Measurements from ENCODE around the gene ARL6IP4.

Gene ARL6IP4

DNA sequence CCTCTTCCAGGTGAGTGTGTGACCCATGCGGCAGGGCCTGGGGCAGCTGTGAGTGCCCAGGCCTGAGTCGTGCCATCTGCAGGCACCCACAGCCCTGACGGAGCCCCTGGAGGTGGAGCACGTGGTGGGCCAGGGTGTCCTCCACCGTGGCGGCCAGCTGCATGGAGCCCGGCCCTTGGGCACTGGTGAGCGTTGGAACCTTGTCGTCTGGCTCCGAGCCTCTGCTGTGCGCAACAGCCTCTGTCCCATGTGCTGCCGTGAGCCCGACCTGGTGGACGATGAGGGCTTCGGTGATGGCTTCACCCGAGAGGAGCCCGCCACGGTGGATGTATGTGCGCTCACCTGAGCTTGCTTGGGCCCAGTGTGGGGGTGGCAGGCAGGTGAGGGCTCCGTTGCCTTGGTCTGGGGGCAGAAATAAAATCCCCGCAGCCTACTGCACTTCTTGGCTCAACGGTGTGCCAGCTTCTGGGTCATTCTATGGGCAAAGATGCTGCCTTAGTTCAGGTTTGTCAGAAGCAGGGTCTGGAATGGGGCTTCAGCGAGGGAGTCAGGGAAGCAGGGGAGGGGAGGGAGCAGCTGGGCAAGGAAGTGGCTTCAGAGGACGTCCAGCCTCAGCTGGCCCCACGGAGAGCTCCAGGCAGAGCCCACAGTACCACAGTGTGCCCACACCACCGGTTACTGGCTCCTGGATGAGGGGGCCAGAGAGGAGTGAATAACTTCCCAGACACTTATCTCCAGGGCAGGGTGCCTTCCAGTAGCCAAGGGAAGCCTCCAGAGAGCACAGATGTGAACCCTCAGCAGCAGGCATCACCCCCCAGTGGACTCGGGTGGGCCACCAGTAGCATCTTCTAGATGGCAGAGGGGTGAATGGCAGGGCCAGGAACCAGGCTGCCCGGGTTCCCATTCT is 1.2 kb upstream of the ARL6IP4 start:
- DNase-seq: no peak

DNA sequence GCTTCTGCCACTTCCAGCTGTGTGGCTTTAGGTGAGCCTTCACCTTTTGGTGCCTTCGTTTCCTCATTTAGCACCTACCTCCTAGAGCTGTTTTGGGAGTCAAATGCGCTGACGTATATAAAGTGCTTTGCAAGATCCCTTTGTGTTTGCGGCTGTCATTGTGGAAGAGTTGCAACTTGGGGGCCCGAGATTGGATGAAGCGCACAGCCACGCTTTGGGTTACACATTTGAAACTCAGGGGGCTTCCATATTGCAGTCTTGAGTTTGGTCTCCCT is 636 bp upstream of the ARL6IP4 start:
- no peak for DNase-seq

GRCh38 chr12:122981036-122981471 is 573 bp downstream of the ARL6IP4 start:
- DNase-seq: no peak

DNA sequence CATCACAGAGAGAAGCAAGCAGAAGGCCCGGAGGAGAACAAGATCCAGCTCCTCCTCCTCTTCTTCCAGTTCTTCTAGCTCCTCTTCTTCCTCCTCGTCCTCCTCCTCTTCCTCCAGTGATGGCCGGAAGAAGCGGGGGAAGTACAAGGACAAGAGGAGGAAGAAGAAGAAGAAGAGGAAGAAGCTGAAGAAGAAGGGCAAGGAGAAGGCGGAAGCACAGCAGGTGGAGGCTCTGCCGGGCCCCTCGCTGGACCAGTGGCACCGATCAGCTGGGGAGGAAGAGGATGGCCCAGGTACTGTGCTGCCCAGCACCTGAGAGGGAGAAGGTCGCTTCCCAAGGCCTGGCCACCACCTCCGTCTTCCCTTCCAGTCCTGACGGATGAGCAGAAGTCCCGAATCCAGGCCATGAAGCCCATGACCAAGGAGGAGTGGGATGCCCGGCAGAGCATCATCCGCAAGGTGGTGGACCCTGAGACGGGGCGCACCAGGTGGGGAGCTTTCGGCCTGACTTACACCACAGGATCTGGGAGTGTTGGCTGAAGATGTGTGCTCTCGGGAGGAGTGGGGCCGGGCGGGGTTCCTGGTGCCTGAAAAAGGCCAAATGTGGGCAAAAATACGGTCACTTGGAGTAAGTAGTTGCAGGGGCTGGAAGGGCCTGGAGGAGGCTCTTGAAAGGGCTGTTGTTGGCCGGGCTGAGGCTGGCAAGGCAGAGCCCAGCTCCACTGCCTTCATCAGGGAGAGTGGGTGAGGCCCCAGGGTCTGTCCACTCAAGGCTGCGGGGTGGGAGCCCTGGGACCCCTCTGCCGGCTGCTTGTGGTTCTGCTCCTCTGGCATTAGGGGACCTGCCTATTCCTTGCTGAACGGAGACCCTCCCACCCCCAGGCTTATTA is 1.4 kb downstream of the ARL6IP4 start:
- no peak for DNase-seq

GRCh38 chr12:122982477-122982815 is 2.0 kb downstream of the ARL6IP4 start:
- no peak for DNase-seq

- DNase-seq: no peak
These were observed 2.7 kb downstream of the ARL6IP4 start for GRCh38 chr12:122982963-122983788.

DNA sequence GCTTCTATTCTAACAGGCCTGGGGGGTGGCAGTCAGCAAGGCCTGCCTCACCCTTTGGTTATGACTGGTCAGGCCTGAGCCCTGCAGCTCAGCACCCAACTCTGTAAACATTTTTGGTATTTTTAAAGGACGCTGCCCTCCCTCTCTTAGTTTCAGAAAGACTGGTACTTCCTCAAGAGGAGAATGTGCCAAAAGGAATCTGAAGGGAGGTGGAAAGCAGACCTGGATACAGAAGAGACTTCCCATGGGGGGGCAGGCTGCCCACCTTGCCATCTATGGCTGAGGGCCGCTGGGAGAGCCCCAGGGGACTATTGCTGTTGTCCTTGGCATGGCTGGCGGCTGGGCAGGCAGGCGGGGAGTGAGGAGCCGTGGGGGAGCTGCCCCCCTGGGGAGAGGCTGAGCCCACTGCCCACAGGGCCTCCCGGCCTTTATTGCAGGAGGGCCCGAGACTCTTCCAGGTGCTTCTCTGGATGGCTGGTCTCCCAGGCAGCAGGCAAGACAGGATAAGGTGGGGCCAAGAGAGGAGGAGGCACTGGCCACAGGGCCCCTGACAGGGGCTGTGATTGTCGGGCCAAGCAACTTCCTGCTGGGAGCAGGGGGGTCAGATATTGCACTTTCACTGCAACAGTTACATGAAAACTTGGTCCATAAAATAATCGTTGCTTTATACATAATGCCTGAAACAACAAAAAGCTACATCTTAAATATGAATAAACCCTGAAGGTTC is 3.5 kb downstream of the ARL6IP4 start:
- no peak for DNase-seq

DNA sequence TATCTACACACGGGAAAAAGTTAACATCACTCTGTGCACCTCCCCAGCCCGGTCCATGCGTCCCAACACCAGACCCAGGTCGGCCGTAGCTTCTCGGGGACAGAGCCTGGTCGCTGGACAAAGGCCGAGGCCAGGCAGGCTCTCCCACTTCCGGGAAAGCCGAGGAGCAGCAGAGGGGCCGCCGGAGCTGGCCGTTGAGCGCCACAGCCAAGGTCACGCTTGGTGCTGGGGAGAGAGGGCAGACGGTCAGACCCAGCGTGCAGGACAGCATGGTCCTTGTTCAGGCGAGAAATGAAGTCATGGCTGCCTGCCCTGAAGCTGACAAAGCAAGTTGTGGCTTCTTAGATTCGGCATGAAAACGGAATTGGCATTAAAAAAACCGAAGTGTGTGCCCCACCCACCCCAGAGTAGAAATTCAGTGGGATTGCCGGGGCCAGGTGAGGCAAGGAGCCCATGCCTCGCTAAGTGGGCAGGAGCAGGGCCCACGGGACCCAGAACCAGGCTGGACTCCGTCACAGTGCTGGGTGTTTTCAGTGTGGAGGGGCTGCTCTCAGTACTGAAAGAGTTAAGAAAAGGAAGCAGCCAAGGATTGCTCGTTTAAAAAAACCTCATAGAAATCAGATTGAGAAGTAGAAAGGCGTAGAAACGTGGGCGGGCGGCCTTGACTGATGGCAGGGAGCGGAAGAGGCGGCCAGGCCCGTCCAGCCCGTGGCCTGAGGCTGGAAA is 4.3 kb downstream of the ARL6IP4 start:
- no peak for DNase-seq

GRCh38 chr12:122985338-122986257 is 5.1 kb downstream of the ARL6IP4 start:
- no peak for DNase-seq

DNA sequence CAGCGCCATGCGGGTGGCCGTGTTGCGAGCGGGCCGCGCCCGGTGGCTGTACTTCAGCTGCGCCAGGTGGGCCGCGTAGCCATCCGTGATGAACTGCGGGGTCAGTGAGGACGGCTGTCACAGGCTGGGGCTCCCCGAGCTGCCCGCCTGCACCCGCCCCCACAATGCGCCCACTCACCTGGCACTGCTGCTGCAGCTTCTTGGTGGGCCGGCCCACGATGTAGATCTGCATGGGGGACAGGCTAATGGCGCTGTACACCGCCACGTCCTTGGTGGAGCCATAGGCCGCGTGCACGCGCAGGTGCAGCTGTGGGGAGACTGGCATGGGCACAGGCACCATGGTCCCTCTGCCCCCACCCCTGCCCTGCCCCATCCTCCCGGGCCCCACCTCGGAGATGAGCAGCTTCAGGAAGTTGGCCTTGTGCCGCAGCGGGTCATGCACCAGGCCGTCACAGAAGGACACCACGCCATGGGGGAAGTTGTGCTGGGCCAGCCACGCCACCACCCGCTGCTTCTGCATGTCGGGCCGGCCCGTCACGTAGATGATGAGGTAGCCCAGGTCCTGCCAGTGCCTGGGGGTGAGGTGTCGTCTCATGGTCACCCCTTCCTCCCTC is 5.9 kb downstream of the ARL6IP4 start:
- DNase-seq: no peak

DNA sequence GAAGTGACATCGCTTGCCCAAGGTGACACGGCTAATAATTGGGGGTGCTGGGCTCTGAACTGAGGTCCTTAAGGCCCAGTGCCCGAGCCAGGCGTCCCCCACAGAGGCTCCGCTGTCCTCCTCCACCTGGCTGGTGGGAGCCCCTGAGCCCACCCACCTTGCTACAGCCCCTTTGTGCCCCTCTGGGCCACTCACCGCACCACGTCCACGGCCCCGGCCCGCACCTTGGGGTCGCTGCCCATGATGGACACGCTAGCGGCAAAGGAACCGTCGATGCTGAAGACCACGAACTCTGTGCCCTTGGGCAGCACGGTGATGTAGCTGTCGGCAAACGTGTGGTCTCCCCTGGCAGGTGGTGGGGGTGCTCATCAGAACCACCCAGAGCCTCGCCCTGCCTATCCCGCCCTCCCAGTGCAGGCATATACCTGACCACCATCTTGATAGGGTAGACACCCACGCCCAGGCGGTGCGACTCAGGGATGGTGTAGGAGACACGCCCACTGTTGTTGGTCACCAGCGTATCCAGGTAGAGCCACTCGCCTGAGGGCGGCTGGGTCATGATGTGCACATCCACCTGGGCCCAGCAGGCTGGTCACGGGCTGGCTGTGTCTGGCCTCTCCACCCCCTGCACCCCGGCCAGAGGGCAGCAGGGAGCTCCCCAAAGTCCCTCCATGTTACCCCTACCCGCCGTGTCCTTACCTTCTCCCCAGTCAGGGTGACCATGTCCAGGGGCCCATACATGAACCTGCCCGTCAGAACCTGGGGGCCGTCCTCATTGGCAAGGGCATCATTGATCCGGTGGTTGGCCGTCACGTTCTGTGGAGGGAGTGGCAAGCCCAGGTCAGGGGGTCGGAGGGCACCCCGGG is 6.8 kb downstream of the ARL6IP4 start:
- no peak for DNase-seq

GRCh38 chr12:122988036-122988435 is 7.6 kb downstream of the ARL6IP4 start:
- no peak for DNase-seq

GRCh38 chr12:122988612-122989212 is 8.2 kb downstream of the ARL6IP4 start:
- no peak for DNase-seq

- DNase-seq: no peak
These were observed 8.9 kb downstream of the ARL6IP4 start for GRCh38 chr12:122989225-122989839.

DNA sequence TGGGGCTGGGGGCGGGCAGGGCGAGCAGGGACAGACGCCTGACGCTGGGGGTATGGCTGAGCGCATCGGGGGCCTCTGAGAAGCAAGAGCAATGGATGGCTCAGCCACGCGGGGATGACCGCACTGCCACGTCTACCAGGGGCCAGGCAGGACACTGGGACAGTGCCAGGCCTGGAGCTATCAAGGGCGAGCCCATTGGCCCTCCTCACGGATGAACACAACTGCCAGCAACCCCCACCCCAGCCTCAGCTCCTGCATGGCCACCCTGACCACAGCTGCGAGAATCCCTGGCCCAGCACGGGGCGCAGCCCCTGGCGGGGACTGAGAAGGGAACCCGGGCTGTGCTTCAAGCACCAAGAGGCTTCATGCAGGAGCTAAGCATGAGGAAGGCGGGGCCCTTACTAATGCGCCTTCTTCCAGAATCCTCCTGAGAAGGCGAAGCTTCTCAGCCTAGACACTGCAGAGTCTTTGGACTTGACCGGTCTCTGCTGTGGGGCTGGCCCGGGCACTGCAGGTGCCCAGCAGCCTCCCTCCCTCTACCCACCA is 9.5 kb downstream of the ARL6IP4 start:
- DNase-seq: no peak

GRCh38 chr12:122990561-122990960 is 10.1 kb downstream of the ARL6IP4 start:
- DNase-seq: no peak

DNA sequence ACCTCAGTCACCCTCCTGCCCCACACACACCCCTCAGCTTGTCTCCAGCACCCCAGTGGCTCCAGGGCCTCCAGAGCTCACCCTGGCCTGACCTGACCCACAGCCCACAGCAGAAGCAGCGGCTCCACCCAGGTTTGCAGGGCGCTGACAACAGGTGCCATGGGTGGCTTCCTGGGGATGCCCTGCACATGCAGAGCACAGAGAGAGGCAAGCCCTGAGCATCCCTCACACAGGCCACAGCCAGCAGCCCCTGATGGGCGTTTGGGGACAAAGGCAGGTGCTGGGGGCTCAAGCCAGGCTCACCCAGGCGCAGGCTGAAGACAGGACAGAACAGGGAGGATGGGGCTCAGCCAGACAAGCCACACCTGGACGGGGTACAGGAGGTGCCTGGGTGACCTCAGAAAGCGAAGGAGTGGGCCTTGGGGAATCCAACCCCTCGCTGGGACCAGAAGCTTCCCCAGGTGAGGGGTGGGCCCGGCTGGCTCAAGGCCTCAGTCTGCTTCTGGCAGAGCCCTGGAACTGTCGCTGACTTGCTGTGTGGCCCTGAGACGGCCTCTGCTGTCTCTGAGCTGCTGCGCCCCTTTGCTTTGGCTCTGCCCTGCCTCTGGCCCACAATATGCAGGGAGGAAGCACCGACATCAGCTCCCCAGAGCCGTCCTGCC is 10.6 kb downstream of the ARL6IP4 start:
- no peak for DNase-seq

Data from stimulated activated CD4-positive, alpha-beta T cell treated with anti-CD3 and anti-CD28 coated beads, Interleukin-15, amount 100 ng/mL, for 24 hours (primary cell).